GM19043 (cell line): ENCODE data around the gene PDGFA.

Experiments
- ATAC-seq: cut with Tn5 transposase; IDR thresholded peaks from one replicate; pipeline ENCODE4 v1.9.1; 2021; ENCODE audit warnings: low read depth; ENCODE audit not compliant: unreplicated experiment

Gene PDGFA

DNA sequence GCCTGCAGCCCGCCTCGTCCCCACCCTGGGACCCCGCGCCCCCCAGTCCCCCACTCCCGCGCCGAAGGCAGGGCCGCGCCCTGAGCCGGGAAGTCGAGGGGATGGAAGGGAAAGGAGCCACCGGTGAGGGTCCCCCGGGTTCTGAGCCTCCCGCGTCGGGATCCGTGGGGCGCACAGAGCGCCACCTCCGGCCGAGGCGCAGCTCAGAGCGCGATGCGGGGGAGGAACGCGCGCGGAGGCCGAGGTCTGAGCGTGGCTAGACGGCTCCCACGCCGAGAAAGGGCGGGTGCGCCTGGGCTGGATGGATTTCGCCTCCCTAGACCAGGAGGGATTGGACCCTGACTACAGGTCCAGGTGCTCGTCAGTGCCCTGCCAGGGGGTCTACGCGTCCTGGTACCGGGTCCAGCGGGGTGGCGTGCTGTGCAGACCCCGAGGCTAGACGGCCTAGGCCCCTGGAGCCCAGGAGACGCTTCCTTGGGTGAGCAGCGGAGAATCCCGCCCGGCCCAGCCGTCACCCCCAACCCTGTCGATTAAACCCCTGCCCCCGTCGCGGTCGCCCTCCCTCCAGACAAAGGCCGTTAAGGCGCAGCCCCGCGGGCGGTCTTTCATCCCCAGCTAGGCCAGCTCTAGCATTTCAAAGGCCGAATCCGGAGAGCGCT is 986 bp upstream of the PDGFA start:
- ATAC-seq, result no peak

DNA sequence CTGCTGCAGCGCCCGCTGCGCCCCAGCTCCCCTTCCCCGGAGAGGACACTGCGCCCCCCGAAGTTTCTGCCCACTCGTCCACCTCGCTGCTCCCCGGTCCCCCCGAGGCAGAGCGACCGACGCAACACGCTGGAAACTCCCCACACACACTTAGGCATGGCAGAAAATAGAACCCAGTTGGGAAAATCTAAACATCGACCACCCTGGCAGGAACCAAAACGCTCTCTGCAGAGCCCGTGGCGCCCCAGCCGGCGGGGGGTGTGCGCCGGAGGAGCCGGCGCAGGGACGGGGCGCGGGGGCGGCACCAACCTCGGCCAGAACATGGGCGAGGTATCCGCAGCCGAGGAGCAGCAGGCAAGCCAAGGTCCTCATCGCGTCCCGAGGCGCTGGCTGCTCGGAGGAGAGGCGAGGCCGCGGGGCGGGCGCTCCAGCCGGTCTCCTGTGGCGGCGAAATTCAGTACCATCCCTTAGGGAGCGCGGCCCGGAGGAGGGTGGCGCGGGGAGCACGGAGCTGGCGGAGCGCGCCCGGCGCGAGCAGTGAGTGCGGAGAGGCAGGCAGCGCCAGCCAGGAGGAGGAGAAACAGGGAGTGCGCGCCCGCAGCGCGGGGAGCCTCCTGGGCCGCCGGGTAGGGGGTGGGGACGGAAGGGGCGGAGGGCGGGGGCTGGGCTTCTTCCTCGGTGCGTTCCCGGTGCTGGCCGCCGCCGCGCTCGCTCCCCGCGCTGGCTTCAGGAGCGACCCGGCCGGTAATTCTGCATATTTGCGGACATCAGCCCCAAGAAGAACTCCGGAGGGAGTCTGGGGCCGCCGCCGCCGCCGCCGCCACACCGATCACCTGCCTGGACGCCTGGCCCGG is 789 bp downstream of the PDGFA start:
- no peak for ATAC-seq

DNA sequence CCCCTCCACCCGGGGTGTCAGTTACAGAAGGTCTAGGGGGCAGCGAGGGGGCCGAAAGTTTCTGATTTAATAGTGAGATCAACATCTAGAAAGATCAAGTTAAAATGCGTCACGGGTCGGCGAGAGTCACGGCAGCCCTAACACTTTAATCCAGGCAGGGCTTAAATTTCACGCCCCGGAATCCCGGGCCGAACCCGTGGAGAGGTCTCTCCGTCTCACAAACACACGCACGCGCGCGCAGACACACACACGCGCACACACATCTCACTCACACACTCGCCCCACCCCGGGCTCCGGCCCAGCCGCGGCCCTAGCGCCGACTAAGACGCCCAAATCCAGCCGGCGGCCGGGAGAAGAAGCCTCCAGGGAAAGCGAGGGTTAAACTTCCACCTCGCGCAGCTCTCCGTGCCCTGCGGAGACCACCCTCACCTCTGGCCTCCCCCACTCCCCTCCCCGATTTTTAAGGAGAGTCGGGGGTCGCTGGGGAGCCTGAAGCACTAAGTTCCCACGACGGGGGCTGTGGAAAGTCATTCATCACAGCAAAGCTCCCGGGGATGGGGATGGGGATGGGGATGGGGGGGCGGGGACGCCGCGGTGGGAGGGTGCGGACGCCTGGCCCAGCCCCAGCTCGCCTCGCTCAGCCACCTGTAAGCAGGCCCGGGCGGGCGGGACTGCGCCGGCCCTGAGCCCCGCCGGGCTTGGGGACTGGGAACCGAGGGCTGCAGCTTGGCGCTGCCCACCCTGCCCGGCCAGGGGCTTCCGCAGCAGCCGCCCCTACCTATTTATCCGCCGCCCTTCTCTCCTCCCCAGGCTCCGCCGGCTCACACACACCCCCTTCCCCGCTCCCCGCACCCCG is 1.6 kb downstream of the PDGFA start:
- ATAC-seq, result no peak

DNA sequence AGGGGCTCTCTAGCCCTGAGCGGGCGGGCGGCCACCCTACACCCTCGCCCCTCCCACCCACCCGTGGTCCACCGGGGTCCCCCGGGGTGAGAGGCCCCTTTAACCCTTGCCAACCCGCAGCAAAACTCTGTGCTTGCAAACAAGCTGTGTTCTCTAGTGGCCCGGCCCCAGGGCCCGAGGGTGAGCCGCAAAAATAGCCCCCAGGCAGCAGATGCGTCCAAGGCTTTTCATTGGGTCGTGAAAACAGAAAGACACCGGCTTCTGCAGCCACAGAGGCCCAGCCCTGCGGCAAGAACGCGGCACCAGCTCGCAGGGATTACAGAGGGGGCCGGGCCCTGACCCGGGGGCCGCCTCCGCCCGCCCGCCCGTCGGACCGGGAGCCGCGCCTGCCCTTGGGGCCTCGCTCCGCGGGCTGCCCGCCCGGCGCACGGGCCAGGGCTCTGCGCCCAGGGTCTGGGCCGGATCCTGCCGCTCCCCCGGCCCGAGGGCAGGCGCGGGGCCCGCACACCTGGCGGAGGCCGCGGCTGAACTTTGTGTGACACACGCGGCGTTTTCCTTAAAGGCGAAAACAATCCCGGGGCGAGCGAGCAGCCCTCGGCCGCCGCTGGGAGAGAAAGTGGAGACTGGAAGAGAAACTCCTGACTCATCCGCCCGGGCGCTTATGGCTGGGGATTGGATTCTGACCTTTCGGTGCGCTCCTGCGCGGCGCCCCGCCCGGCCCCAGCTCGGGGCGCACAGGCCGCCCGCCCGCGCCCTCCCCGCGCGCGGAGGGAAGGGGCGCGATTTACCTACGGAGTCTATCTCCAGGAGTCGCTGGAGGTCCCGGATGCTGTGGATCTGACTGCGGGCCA is 2.8 kb downstream of the PDGFA start:
- ATAC-seq, result no peak

DNA sequence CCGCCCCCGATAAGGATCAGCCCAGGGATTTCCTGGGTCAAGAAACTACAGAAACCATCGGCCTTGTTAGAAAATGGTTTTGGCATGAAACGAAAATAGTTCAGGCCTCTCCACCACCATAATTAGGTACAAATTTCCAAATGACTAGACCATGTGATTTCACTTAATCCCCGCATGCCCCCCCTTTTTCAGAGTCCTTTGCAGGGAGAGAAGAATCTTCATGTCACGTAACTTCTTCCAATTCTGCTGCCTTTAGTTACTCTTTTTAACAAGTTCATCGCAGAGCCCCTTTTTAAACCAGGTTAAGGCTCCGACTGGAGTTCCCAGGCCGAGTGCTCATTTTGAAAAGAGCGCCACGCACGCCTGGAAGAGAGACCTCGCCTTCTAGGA is 3.4 kb downstream of the PDGFA start:
- ATAC-seq, result no peak

DNA sequence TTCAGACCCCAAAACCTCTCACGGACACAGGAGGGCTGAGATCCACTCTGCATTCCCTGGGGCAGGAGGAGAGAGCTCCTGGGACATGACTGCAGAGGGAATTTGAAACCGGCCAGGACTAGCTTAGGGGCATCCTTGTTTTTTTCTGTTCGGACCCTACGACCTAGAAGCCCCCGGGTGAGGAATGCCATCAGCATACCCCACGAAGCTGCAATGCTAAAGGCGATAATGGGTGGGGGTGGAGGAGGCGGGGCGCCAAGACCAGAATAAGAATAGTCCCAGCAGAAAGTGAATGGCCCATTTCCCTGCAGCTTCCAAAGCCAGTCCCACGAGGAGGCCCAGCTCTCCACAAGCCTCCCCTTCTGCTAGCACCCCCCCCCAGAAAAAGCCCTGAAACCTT is 4.0 kb downstream of the PDGFA start:
- no peak for ATAC-seq

DNA sequence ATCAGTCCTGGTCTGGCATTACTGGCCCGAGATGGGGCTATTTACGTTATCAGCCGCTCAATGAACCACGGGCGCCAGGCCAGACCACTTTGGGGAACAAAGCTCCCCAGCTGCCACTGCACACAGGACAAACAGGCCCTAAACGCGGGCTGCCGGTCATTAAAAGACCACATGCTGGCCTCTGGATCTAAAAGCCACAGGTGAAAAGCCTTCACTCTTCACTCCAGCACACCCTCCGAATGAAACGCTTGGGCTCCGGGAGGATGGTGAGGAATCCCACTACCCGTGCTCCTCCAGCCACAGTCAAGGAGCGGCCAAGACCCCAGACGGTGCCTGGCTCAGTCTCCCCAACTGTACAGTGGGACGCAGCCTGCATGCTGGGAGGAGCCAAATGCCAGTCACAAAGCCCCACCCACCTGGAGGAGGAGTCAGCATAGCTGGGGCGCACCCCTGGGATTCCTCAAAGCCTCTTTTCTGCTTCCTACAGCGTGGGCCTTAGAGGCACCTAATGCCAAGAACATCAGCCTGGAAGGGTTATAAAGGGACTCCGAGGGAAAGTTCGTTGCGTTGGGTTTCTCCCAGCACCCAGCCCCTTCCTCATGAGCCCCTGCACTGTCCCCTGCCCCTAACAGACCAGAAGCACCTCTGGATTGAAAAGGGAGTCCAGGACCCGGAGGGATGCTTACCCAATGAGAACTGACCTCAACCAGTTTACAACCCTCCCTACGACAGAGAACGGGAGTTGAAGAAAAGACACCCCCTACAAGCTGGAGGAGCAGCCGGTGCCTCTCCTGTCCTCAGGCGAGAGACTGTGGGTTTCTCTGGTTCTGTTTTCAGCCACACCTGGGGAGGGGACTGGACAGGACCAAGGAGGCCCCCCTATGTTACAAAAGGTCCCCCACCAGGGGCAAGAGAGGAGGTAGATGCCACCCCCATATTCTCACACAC is 4.7 kb downstream of the PDGFA start:
- no peak for ATAC-seq

DNA sequence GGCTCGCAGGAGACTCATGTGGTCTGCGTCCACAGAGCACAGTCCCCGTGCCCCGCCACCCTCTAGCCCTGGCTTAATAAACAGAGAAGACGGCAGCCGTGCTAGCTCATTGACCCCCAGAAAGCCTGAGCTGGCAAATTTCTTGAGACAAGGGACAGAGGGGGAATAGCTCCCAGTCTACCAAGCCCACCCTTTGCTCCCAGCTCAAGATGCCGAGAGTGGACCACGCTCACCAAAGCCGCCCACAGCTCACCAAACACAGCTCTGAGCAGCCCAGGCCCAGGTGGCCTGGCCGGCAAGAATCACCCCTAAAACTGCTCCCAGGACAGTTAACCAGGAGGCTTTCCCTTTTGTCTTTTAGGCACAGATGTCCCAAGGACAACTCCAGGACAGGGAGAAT is 5.4 kb downstream of the PDGFA start:
- no peak for ATAC-seq

DNA sequence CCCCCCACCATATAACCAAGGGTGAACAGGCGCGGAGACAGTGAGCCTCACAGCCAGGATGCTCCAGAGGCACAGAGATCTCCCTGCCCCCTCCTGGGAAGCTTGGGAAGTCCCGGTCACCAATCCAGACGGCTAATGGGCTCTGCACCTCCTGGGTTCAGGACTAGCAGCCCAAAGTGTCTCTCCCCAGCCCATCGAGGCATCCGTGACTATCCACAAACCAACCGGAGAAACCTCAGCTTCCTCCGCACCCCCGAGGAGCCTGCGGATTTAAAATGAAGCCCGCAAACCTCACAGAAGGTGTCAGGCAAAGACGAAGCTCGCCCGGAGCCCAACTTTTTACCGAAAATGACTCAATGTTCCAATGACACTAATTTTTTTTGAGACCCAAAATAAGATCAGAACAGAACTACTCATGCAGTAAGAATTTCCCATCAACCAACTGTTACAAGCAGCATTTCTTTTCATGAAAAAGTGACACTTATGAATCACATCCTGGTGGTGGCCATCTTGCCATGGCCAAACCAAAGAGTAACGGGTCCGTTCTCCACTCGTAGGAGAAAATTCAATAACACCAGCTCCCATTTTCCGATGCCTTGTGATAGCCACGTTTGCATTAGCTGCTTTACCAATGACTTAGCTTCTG is 6.0 kb downstream of the PDGFA start:
- ATAC-seq, result no peak

DNA sequence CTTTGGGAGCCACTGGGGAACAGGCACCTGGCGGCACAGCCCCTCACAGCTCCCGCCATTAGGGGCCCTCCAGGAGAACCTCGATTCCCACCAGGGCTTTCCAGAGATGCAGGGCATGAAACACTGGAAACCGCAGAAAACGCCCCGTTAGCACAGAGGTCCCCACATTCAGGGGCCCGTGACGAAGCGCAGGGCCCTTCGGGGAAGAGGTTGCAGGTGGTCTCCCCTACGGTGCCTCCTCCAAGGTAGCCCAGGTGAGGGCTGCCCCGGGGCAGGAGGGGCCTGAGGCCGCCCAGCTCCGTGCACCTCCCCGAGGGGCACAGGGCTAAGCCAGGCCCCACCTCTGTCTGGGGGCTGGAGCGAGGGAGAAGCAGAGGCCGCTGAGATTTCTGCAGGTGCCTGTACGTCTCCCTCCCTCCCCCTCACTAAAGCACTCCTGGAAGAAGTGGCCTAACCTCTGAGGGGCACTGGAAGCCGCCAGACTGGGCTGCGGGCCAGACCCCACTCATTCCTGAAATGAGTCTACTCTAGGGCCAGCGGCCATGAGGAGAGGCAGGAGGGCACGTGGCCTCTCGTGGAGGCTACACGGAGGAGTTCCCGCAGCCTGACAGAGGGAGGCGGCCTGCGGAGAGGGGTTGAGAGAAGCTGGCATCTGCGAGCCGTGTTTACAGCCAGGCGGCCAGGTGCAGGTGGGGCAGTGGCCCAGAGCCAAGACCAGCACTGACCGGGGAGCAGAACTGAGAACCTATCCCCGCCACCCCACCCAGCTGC is 6.9 kb downstream of the PDGFA start:
- ATAC-seq, result no peak

DNA sequence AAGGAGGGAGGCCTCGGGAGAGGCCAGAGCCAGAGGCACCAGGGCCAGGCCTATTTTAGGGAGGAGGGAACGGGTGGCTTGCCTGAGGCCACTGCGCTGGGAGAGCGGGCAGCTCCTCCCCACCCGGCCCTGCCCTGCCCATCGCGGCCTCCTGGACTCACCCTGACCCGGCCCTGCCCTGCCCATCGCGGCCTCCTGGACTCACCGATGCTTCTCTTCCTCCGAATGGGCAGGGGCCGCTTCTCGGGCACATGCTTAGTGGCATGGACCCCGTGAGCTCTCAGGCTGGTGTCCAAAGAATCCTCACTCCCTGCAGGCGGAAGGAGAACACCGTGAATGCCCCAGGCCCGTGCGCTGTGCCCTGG is 7.5 kb downstream of the PDGFA start:
- ATAC-seq, result no peak

DNA sequence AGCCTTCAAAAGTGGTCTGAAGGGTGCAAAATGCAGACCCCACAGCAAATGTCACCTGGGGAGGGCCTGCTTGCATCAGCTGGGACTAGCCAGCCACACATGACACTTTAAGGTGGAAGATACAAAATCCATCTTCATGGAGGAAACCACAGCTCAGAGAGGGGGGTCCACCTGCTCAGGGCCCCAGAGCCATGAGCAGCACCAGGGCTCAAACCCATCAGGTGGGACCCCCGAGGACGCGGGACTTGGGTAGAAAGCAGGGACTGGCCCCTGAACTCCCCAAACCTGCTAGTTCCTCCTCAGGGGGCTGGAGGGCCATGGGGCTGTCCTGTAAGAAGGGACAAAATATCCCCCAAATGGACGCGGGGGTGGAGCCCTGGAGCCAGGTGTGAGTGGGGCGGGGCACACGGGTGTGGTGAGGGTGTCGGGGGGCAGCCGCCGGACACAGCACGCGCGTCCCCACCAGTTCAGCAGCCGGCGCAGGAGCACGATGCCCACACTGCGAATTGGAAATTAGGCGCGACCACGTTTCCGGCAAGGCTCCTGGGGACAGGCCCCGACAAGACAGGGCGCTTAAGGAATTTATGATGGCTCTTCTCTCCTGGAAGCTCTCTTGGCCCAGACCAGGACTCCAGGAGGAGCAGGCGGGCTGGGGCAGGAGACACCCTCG is 8.0 kb downstream of the PDGFA start:
- ATAC-seq, result no peak

DNA sequence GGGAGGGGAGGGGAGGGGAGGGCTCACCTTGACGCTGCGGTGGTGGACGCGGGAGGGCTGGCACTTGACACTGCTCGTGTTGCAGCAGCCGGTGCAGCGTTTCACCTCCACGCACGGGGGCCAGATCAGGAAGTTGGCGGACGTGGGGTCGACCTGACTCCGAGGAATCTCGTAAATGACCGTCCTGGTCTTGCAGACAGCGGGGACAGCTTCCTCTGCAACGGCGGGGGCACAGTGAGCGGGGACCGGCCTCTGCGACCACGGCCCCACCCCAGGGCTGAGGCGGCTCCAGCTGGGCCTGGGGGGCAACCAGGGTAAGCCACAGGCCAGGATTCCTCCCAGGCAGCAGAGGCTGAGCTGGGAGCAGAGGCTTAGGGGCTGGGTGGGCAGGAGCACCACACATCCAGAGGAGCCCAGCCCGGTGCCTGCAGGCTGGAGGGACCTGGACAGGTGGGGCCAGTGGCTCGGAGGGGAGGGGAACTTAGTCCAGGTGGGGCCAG is 8.8 kb downstream of the PDGFA start:
- ATAC-seq, result no peak

DNA sequence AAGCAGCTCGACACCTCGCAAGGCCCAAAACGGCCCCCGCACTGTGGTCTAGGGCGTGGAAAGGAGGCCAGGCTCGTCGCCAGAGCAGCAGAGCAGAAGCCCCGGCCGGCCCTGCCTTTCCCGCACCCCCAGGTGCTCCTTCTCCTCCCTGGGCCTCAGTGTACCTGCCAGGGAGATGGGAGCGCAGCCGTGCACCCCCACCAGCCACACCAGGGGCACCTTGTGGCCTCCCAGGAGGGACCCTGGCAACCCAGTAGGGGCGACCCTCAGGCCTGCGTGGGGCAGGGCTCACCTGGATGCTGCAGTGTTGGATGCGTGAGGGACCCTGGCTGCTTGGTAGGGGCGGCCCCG is 9.5 kb downstream of the PDGFA start:
- no peak for ATAC-seq

DNA sequence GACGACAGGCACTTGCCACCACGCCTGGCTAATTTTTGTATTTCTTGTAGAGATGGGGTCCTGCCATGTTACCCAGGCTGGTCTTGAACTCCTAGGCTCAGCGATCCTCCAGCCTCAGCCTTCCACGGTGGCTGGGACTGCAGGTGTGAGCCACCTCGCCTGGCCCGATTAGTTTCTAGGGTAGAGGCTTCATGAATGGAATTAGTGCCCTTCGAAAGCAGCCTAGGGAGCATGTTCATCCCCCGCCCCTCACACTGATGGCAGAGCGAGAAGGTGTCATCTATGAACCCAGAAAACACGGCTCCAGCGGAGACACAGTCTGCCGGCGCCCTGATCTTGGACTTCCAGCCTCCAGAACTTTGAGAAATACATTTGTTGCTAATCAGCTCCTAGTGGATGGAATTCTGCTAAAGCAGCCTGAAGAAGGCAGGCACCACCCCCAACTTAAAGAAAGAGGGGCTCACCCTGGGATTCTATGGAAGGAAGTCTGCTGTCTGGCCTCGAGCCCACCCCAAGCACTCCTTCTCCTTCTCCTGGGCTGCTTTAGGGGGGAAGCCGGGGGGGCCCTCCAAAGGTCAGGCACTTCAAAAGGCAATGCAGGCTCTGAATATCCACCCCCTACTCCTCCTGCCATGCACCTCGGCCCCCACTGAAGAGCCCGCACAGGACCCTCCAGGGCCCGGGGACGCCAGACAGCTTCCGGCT is 10.1 kb downstream of the PDGFA start:
- no peak for ATAC-seq

DNA sequence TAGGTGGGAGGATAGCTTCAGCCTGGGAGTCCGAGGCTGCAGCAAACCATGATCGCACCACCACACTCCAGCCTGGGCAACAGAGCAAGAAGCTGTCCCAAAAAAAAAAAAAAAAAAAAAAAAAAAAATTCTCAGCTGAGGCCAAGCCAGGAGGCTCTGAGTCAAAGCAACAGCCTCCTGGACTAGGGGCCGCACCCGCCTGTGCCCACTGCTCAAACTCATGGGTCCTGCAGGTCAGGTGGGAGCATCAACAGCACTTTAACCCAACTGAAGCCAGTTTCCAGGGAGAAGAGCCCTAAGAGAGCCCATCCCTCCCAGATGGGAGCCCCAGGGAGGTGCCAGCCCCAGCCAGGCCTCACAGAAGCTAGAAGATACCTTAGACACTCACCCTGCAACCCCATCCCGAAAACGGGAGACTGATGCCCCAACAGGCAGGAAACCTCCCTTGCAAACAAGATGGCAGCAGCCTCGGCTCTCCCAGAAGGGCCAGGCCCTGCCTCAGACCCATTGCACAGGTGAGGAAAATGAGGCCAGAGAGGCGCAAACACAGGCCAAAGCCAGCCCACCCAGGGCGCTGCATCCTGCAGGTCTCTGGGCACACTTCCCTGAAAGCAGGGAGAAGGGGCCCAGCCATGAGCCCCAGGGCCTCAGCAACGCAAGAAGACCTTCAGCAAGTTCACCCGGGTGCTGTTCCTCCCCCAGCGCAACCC is 11.0 kb downstream of the PDGFA start:
- no peak for ATAC-seq
